Common myeloid progenitor, CD34-positive (primary cell): ENCODE results near the gene PIRT.

ENCODE experiments used
- CTCF ChIA-PET: fragments of 350-600 bp; sonication (Branson Sonifier 250); formaldehyde crosslinking; loops from one replicate; lab custom pipeline; 2021; ENCODE audit warnings: antibody characterized with exemption; lab: Charles Lee
- POLR2A ChIA-PET: fragments of 350-600 bp; sonication (Branson Sonifier 250); formaldehyde crosslinking; loops from one replicate; lab custom pipeline; 2021; ENCODE audit warnings: antibody characterized with exemption; lab: Charles Lee
- DNase-seq, 3 donors: peaks; one replicate each; pipeline versions ENCODE4 v3.0.0 to v3.0.0-alpha.2; 2013
- H3K27ac ChIP-seq, 2 experiments: 1 replicate in 1 of 2; 2 replicates in 1 of 2; pipeline ENCODE4 v1.7.0; 2013; ENCODE audit warnings: inconsistent platforms in 2 of 2, low read length in 2 of 2, mild to moderate bottlenecking in 2 of 2, low read depth in 1 of 2, moderate library complexity in 1 of 2; ENCODE audit not compliant: severe bottlenecking in 2 of 2, insufficient read depth in 1 of 2, poor library complexity in 1 of 2
- H3K27me3 ChIP-seq, 5 experiments: replicated peaks in 2 of 5; 1 replicate in 3 of 5; 2 replicates in 2 of 5; pipeline versions ENCODE4 v1.6.1 to v1.7.0; 2013; ENCODE audit warnings: low read length in 4 of 5, mild to moderate bottlenecking in 2 of 5, moderate library complexity in 2 of 5, inconsistent platforms in 1 of 5; ENCODE audit not compliant: insufficient read depth in 5 of 5, control insufficient read depth in 4 of 5
- H3K36me3 ChIP-seq, 4 experiments: 1 replicate in 2 of 4; 2 replicates in 2 of 4; pipeline versions ENCODE4 v1.6.1 to v1.7.0; 2013; ENCODE audit warnings: low read length in 3 of 4, control low read depth in 1 of 4, mild to moderate bottlenecking in 1 of 4; ENCODE audit not compliant: control insufficient read depth in 4 of 4, insufficient read depth in 4 of 4
- H3K4me1 ChIP-seq, 4 experiments: 1 replicate in 3 of 4; 2 replicates in 1 of 4; pipeline versions ENCODE4 v1.6.1 to v1.7.1; 2013; ENCODE audit warnings: low read length in 3 of 4, mild to moderate bottlenecking in 3 of 4, control low read depth in 1 of 4, inconsistent platforms in 1 of 4, moderate library complexity in 1 of 4; ENCODE audit not compliant: control insufficient read depth in 4 of 4, insufficient read depth in 4 of 4; ENCODE audit errors: control extremely low read depth in 1 of 4
- H3K4me3 ChIP-seq, 7 experiments: 1 replicate in 4 of 7; 2 replicates in 3 of 7; pipeline versions ENCODE4 v1.5.1 to v1.7.0; 2013; ENCODE audit warnings: mild to moderate bottlenecking in 7 of 7, low read length in 6 of 7, moderate library complexity in 6 of 7, inconsistent platforms in 2 of 7, low read depth in 2 of 7, control low read depth in 1 of 7; ENCODE audit not compliant: insufficient read depth in 4 of 7, control insufficient read depth in 1 of 7; ENCODE audit errors: extremely low read depth in 1 of 7
- H3K9me3 ChIP-seq, 5 experiments: 1 replicate in 4 of 5; 2 replicates in 1 of 5; pipeline versions ENCODE4 v1.6.1 to v1.7.1; 2013; ENCODE audit warnings: low read length in 4 of 5, mild to moderate bottlenecking in 2 of 5, inconsistent platforms in 1 of 5, low read depth in 1 of 5, moderate library complexity in 1 of 5; ENCODE audit not compliant: control insufficient read depth in 4 of 5, insufficient read depth in 2 of 5; ENCODE audit errors: control extremely low read depth in 1 of 5
- WGBS: methylation state at CpG from one replicate; pipeline ENCODE4 v1.1.5; 2013; ENCODE audit not compliant: insufficient coverage; 5-methylcytosine and 5-hydroxymethylcytosine counted together

Gene PIRT

GRCh38 chr17:10773391-10773790 is 64.5 kb downstream of the PIRT start:
- peaks cover 0 to 2% (median 0%) of the 10 kb centered on the region in 4 experiments for H3K36me3 ChIP-seq
- no peak overlapping the region for H3K27ac ChIP-seq
- no peak for DNase-seq
- peaks cover 0 to 5% (median 3%) of the 10 kb centered on the region in 5 experiments for H3K9me3 ChIP-seq
- CTCF ChIA-PET = interaction anchor here (1.4 to 2.5 kb wide), 3 partner anchors 13 to 71 kb away, joined by 3 to 16 read pairs (median 10); no protein-coding TSS in a partner anchor
- no peaks in the 10 kb centered on the region for H3K27me3 ChIP-seq
- whole genome bisulfite sequencing = no CpG with 5 or more reads among the region's 2 CpGs
- H3K4me3 ChIP-seq = no peak overlapping the region
- H3K4me1 ChIP-seq = peaks cover 0 to 5% (median 0%) of the 10 kb centered on the region in 4 experiments
- POLR2A ChIA-PET = no interaction called here
